Measurements from ENCODE around the gene SVIL. TPM values are rescaled to one million over a fixed set of nuclear protein-coding genes. Genes with fewer than 3 reads are reported as not detected.

The SVIL gene
- total and polyA plus RNA-seq, 2 of the 13 experiments (the other 11 are each of a cell fraction or from before 2014, with no cell fraction given): 3.9 to 12.1 TPM

GRCh38 chr10:29472301-29473086 is 162.3 kb downstream of the SVIL start:
- H3K9me3 ChIP-seq (ENCODE audit: low read length): no peaks in the 10 kb centered on the region
- no peak for FAIRE-seq
- H3K9ac ChIP-seq (ENCODE audit: insufficient read depth, low read depth, low read length): no peak overlapping the region
- H3K36me3 ChIP-seq (replicated peaks in 1 of 2; ENCODE audit: control insufficient read depth in 1 of 2, insufficient read depth in 2 of 2, low read length in 2 of 2): peaks cover 4 to 7% of the 10 kb centered on the region in 2 experiments; a peak in 3 of 5 replicates
- no peak overlapping the region for H3K4me3 ChIP-seq (replicated peaks in 1 of 3; ENCODE audit: insufficient read depth in 1 of 3, low read depth in 2 of 3, low read length in 3 of 3)
- no peak overlapping the region for H3K27ac ChIP-seq (ENCODE audit: extremely low read length, insufficient read depth, low read length)
- no peaks in the 10 kb centered on the region for H4K20me1 ChIP-seq (ENCODE audit: insufficient read depth, low read length)
- no peaks in the 10 kb centered on the region for H3K27me3 ChIP-seq (ENCODE audit: control insufficient read depth in 1 of 2, insufficient read depth in 2 of 2, low read length in 2 of 2)
- no peak for TF ChIP-seq RXRA (CRISPR knock-in tag; IDR thresholded peaks at IDR 0.05)
- TF ChIP-seq NFIB (CRISPR knock-in tag; IDR thresholded peaks at IDR 0.05; ENCODE audit: borderline replicate concordance): no peak
- TF ChIP-seq ZNF12 (CRISPR knock-in tag; IDR thresholded peaks at IDR 0.05): no peak
- TF ChIP-seq ZBTB25 (CRISPR knock-in tag; IDR thresholded peaks at IDR 0.05): no peak
- no peak for TF ChIP-seq MYPOP (CRISPR knock-in tag; IDR thresholded peaks at IDR 0.05)
- no peak for TF ChIP-seq ZNF329 (CRISPR knock-in tag; IDR thresholded peaks at IDR 0.05; ENCODE audit: low read depth)
- TF ChIP-seq ZNF660 (CRISPR knock-in tag; IDR thresholded peaks at IDR 0.05; ENCODE audit: borderline replicate concordance, low read depth): no peak
- TF ChIP-seq, protein P1, sequence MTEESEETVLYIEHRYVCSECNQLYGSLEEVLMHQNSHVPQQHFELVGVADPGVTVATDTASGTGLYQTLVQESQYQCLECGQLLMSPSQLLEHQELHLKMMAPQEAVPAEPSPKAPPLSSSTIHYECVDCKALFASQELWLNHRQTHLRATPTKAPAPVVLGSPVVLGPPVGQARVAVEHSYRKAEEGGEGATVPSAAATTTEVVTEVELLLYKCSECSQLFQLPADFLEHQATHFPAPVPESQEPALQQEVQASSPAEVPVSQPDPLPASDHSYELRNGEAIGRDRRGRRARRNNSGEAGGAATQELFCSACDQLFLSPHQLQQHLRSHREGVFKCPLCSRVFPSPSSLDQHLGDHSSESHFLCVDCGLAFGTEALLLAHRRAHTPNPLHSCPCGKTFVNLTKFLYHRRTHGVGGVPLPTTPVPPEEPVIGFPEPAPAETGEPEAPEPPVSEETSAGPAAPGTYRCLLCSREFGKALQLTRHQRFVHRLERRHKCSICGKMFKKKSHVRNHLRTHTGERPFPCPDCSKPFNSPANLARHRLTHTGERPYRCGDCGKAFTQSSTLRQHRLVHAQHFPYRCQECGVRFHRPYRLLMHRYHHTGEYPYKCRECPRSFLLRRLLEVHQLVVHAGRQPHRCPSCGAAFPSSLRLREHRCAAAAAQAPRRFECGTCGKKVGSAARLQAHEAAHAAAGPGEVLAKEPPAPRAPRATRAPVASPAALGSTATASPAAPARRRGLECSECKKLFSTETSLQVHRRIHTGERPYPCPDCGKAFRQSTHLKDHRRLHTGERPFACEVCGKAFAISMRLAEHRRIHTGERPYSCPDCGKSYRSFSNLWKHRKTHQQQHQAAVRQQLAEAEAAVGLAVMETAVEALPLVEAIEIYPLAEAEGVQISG (CRISPR knock-in tag; IDR thresholded peaks at IDR 0.05): no peak
- no peak for TF ChIP-seq ZNF501 (CRISPR knock-in tag; IDR thresholded peaks at IDR 0.05)
- TF ChIP-seq ELF3 (CRISPR knock-in tag; IDR thresholded peaks at IDR 0.05): no peak
- TF ChIP-seq ZBTB21 (CRISPR knock-in tag; IDR thresholded peaks at IDR 0.05): no peak
- TF ChIP-seq, protein P2, sequence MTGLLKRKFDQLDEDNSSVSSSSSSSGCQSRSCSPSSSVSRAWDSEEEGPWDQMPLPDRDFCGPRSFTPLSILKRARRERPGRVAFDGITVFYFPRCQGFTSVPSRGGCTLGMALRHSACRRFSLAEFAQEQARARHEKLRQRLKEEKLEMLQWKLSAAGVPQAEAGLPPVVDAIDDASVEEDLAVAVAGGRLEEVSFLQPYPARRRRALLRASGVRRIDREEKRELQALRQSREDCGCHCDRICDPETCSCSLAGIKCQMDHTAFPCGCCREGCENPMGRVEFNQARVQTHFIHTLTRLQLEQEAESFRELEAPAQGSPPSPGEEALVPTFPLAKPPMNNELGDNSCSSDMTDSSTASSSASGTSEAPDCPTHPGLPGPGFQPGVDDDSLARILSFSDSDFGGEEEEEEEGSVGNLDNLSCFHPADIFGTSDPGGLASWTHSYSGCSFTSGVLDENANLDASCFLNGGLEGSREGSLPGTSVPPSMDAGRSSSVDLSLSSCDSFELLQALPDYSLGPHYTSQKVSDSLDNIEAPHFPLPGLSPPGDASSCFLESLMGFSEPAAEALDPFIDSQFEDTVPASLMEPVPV (CRISPR knock-in tag; IDR thresholded peaks at IDR 0.05): no peak
- TF ChIP-seq, protein P3, sequence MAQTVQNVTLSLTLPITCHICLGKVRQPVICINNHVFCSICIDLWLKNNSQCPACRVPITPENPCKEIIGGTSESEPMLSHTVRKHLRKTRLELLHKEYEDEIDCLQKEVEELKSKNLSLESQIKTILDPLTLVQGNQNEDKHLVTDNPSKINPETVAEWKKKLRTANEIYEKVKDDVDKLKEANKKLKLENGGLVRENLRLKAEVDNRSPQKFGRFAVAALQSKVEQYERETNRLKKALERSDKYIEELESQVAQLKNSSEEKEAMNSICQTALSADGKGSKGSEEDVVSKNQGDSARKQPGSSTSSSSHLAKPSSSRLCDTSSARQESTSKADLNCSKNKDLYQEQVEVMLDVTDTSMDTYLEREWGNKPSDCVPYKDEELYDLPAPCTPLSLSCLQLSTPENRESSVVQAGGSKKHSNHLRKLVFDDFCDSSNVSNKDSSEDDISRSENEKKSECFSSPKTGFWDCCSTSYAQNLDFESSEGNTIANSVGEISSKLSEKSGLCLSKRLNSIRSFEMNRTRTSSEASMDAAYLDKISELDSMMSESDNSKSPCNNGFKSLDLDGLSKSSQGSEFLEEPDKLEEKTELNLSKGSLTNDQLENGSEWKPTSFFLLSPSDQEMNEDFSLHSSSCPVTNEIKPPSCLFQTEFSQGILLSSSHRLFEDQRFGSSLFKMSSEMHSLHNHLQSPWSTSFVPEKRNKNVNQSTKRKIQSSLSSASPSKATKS (CRISPR knock-in tag; IDR thresholded peaks at IDR 0.05): no peak
- no peak for TF ChIP-seq RAD51 (IDR thresholded peaks at IDR 0.05; ENCODE audit: borderline replicate concordance)
- TF ChIP-seq YY1 (IDR thresholded peaks at IDR 0.05; ENCODE audit: insufficient read depth, insufficient replicate concordance, low read depth, low read length): no peak
- CTCF ChIA-PET (ENCODE audit: low intra/inter-chr PET ratio, low total read pairs): no interaction called here
- DNase-seq (ENCODE audit: low spot score): no peak
- no peak for ATAC-seq
- no peak overlapping the region for H3K4me2 ChIP-seq (ENCODE audit: low read depth, low read length)
- no TSS peak for BruUV-seq (replicated peaks)
- no peak overlapping the region for H2AFZ ChIP-seq (ENCODE audit: low read length)
- intact Hi-C loops (cut with micrococcal nuclease; ENCODE audit: unreplicated experiment) (no loop called here), in situ Hi-C loops (cut with HindIII; ENCODE audit: extremely low pct_ligation_motif_present, low pct_unique_long_range_greater_than_20kb) (no loop called here)
- peaks cover 7% of the 10 kb centered on the region; the same call in 1 of the 2 replicates for H3K4me1 ChIP-seq (ENCODE audit: insufficient read depth, low read length)
- 94% methylated on average over 5 of the region's 5 CpGs for WGBS (ENCODE audit: low lambda C conversion rate)
- H3K79me2 ChIP-seq (ENCODE audit: insufficient read depth, low read length): no peaks in the 10 kb centered on the region
- POLR2A ChIA-PET: no interaction called here
